GM18505 (cell line): Measurements from ENCODE around the gene KDM2B.

Source experiments
- ATAC-seq: cut with Tn5 transposase; IDR thresholded peaks from one replicate; pipeline ENCODE4 v1.9.1; 2021; ENCODE audit not compliant: unreplicated experiment
- POLR2A ChIP-seq: IDR thresholded peaks from 4 replicates; pipeline ENCODE4 v1.6.1; 2011; ENCODE audit warnings: borderline replicate concordance; ENCODE audit not compliant: insufficient read depth, insufficient read length; ENCODE audit errors: extremely low read depth

KDM2B gene

DNA sequence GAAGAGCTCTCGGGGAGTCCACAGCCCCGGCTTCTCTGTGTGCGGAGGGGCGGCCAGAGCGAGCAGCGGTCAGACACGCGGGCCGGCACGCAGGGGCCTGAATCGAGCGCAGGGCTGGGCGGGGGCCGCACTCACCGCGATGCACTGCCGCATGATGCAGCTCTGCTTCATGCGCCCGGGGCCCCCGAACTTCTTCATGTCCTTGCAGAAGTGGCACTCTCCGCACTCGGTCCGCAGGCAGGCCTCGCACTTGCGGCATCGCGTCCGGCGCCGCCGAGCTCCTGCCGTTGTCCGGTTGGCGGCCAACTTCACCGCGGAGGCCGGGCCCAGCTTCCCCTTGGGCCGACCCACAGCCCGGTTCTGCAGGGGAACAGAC is 127.8 kb downstream of the KDM2B start:
- TF ChIP-seq POLR2A = no peak
- ATAC-seq = no peak

DNA sequence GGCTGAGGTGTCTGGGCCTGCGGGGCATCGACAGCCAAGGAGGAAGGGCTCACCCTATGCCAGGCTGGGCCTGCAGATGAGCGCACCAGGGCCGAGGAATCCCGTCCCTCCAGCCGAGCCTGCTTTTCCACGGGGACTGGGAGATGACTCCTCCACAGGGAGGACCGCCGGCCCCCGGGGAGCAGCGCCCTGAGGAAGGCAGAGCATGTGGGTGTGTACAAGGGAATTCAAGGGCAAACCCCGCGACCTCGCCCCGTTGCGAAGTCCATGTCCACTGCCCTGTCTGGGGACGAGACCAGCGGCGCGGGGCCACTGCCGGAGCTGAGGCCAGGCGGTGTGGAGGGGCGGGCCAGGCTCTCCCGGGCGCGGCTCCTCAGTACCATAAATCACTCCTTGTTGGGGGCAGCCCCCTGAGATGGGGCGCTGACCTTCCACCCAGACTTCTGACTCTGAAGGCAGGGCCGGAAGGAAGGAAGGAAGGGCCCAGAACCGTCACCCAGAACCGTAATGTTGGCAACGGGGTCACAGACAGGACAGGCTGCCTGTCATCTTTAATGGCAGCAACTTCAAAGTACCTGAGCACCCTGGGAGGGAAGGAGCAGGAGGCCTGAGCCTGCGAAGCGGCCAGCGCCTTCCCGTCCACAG is 128.4 kb downstream of the KDM2B start:
- TF ChIP-seq POLR2A = no peak
- ATAC-seq = no peak

DNA sequence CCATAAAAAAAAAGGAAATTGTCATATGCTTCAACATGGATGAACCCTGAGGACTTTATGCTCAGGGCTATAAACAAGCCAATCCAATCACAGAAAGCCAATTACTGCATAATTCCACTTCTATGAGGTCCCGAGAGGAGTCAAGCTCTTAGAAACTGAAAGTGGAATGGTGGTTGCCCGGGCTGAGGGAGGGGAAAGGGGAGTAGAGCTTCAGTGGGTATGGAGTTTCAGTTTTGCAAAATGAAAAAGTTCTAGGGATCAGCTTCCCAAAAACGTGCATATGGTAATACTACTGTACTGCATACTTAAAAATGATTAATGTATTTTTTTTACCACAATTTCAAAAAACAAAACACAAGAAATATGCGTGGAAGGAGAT is 128.9 kb downstream of the KDM2B start:
- ATAC-seq = no peak
- TF ChIP-seq POLR2A = no peak

DNA sequence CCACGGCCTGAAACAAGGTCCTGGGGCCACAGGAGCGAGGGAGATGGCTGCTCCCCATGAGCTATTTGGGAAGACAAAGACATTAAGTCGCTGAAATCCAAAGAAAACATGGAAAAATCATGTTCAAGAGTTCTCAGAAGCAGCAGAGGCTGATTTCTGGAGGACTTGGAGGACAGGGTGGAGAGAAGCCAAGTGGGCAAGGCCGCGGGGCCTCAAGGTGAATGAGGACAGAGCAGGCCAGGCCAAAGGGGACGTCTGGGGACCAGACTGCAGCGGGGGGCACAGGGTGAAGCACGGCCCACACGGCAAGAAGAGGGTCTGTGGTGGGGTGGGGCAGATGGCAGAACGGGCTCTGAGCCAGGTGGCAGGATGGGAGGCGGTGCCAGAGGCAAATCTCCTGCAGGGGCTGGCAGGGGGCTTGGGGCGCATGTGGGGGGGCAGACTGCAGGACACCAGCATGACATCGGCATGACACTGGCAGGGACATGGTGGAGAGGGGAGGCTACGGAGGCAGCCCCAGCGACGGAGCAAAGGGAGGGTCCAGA is 132.0 kb downstream of the KDM2B start:
- no peak for ATAC-seq
- TF ChIP-seq POLR2A = no peak

DNA sequence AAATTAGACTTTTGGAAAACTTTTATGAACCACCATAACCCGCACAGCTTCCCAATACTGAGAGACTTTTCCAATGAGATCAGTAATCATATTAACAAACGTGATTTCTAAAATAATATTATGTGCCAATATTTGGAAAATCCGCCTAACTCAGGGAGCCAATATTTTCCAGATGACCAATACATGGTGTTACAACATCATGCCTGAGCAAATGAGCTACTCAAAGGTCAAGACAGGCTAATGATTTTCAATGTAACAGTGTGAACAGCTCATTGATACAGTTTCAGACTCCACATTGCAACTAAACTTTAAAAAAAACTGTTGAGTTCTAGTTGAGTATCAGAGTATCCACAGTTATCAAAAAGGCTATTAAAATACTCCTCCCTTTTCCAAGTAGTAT is 134.1 kb downstream of the KDM2B start:
- no peak for ATAC-seq
- no peak for TF ChIP-seq POLR2A

DNA sequence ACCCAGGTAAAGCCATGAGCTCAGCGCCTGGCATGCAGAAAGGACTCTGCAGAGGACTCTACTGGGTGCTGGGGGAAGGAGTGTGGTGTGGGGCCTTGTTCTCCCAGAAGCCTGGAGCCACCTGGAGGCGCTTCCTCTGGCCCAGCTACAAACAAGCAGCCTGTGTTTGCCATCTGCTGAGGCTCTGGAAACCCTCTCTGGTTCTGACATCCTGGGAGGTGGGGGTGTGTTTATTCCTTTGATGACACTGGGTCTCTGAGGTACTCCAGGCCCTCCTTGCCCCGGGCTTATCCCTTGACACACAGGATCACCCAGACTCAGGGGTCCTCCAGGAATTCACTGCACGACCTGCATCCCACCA is 136.0 kb downstream of the KDM2B start:
- ATAC-seq = no peak
- no peak for TF ChIP-seq POLR2A

DNA sequence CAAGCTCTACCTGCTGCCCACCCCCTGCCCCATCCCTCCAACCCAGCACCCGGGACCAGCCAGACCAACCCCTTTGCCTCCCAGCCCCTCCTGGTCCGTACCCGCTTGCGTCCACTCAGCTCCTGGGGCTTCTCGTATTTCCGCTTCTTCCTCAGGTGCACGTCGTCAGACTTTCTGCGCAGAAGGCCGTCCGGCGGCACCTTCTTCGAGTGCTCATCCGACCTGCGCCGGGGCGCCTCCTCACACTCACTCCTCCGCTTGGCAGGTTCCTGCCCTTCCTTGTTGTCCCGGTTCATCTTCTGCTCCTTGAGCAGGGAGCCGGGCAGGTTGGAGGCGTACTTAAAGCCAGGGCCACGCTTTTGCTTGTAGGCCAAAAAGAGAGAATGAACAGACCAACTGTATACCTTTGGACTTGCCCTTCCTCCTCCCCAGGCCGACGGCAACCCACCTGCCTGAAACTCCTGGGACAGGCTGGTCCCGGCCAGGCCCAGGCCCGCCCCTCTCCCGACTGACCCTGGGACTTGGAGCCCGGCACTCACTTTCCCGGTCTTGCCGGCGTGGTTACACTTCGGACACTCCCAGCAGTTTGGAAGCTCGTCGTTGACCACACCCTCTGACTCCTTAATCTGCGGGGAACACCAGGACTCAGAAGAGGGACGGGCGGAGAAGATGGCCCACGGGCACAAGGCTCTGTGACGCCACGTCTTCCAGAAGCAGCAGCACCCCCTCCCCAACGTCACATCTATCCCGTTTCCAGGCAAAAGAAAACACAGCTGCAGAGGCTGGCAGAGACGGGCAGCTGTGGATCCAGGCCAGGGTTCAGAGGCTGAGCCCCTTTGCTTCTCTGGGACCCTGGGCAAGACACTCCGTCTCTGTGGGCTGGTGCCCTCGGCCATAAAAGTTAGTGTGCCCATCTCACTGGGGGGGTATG is 136.6 kb downstream of the KDM2B start:
- no peak for TF ChIP-seq POLR2A
- ATAC-seq = no peak

DNA sequence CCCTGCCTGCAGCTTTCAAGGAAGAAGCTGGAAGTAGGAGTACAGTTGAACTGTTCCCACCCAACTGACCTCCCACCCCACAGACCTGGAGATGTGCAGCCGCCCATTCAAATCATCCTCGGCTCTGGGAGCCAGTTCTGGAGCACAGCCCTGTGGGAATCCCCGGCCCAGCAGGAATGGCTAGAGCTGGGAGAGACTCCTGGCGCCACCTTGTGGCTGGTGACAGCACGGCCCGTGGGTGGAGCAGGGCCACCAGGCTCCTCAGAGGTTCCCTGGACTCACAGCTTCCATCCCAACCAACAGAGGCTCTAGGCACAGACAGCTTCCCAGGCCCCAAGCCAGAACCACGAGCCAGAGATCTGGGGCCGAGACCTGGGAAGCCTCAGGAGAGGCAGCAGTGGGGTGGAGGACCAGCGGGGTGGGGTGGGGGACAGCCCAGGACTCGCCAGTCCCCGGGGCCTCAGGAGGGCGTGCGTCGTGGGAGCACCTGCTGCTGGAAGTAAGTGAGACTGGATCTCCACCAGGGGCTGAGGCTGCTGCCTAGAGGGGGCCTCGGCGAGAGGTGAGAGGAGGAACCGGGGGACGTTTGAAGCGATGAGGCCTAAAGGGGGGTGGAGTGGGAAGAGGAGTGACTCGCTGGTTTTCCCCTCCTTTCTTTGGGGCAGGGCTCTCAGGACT is 137.5 kb downstream of the KDM2B start:
- no peak for ATAC-seq
- no peak for TF ChIP-seq POLR2A

DNA sequence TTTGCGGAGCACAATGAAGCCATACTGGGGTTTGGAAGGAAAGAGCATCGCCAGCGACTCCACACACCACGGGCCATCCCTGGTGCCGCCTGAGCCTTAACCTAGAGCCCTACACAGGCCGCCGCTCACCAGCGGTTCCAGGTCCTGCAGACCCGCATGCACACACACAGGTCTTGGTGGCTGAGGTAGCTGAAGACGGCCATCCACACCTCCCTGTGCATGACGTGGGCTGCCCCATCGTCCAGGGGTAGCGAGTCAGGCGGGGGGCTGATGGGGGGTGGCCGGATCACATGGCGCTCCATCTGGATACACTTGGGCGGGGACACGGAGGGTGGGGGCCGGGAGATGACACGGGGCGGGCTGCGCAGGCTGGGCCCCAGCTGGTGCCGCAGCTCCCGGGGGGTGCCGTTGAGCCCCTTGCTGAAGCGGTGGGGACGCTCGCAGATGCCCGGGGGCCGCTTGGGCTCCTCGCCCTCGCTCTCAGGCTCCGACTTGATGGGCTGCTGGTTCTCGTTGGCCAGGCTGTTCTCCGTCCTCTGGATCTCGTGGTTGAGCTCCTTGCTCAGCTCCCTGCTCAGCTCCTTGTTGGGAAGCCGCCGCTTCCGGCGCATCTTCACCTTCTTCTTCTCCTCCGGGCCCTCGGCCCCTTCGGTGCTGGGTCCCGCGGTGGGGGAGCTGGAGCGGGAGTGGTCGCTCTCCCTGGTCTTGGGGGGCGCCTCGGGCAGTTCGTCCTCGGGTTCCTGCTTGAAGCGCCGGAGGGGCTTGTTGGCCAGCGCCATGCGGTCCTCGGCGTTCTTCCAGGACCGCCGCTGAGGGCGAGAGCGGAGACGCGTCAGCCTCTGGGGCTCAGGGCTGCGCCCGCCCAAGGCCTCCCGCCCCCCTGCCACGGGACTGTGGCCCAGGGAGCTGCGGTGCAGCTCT is 138.5 kb downstream of the KDM2B start:
- no peak for TF ChIP-seq POLR2A
- no peak for ATAC-seq

DNA sequence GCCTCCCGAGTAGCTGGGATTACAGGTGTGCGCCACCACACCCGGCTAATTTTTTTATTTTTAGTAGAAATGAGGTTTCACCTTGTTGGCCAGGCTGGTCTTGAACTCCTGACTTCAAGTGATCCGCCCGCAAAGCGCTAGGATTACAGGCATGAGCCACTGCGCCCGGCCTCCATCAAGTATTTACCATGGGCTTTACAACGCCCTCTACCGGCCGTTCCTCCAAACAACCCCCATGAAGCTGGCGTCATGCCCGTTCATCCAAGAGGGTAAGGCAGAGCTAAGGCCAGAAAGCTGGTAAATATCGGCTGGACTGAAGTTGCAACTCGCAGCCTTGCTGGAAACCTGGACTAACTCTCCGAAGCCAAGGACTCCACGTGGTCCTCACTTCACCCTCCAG is 139.3 kb downstream of the KDM2B start:
- ATAC-seq = no peak
- TF ChIP-seq POLR2A = no peak

DNA sequence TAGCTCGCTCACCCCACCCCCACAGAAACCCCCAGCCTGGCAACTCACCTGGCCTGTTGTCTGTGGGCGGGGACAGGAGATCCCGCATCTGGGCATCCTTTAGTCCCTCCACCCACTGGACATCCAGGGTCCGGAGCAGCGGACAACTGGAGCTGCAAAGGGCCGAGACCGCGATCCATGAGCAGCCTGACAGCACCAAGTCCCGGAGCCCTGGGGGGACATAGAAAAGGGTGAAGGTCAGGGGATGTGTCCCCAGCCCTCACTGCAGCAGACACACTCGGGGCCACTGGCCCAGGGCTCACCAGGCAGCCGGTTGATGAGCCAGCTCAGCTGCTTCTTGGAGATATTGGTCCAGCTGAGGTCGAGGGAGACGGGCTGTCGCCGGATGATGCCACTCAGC is 140.1 kb downstream of the KDM2B start:
- no peak for ATAC-seq
- no peak for TF ChIP-seq POLR2A

DNA sequence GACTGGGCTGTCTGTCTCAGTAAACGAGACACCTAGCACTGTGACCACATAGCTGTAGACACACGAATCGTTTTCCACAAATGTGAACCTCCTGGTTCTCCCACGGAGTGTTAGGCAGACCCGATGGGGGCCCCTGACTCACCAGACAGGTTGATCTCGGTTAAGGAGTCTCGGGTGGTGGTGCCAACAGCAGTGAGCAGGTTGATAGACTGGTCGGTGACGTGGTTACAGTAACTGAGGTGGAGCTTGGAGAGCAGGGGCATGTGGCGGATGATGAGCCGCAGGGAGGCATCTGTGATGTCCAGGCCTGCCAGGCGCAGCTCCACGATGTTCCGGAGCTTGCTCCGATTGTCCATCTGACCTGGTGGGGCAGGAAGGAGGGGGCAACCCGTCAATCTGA is 141.1 kb downstream of the KDM2B start:
- no peak for TF ChIP-seq POLR2A
- no peak for ATAC-seq

DNA sequence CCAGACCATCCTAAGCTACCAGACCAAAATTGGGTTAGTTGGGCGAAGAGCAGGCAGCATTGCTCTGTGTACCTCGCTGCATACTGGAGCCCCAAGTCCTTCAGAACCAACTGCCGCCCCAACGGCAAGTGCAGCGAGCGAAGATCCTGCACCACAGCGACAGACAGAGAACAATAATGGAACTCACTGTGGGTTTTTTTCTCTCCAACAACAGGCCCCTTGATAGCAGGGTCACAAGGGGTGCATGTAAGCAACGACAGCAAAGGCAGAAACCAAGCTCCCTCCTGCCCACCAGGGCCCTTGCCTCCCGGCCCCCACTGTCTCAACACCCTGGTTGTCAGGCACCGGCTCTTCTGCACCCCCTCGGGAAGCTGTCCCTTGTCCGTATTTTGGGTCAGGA is 141.9 kb downstream of the KDM2B start:
- TF ChIP-seq POLR2A = no peak
- no peak for ATAC-seq
